H1 (cell line): ENCODE measurements around the gene ATF7IP. TPM values are rescaled to one million over a fixed set of nuclear protein-coding genes. Genes with fewer than 3 reads are reported as not detected.

Experiments
- NANOG ChIP-seq: IDR thresholded peaks from 2 replicates; pipeline ENCODE4 v1.6.1; 2011; ENCODE audit warnings: low read length, low read depth, mild to moderate bottlenecking, inconsistent platforms; ENCODE audit not compliant: insufficient read depth, poor library complexity, severe bottlenecking
- polyA plus RNA-seq, 7 experiments: library from polyadenylated mRNA; depleted of rRNA in 3 of 7; stranded (reverse) in 5 of 7; unstranded in 2 of 7; fragments of >200 nt in 5 of 7; fragments of 200-250 nt in 2 of 7; gene quantifications; 1 replicate in 5 of 7; 2 replicates in 1 of 7; 4 replicates in 1 of 7; pipeline versions ENCODE4 v1.2.1 to v1.2.3, GENCODE V29; 2011 to 2013; ENCODE audit warnings: missing spikeins in 2 of 7, mixed read lengths in 2 of 7
- total RNA-seq: library from RNA; stranded (reverse); fragmentation: NEBNext Ultra II Directional; extraction: Animal tissue kit (Norgen Biotek cat#: 25700); gene quantifications from 2 replicates; pipeline ENCODE4 v1.2.1, GENCODE V29; 2021

ATF7IP gene
- total and polyA plus RNA-seq, 2 of the 8 experiments (the other 6 are each of a cell fraction or from before 2014, with no cell fraction given), result 34.2 to 148 TPM

- TF ChIP-seq NANOG, result no peak
- TF ChIP-seq, all 59 proteins: peak for 0
These were observed 78.0 kb downstream of the ATF7IP start (continued) for GRCh38 chr12:14443531-14443930.
